H1 (cell line): Measurements from ENCODE around the gene DCLK1. TPM values are rescaled to one million over a fixed set of nuclear protein-coding genes. Genes with fewer than 3 reads are reported as not detected.

ENCODE experiments used
- CTCF ChIA-PET: fragments of 300-600 bp; sonication (Branson Sonifier 250); formaldehyde crosslinking; loops from one replicate; lab custom pipeline; 2021; ENCODE audit not compliant: partially characterized antibody; lab: Charles Lee
- POLR2A ChIA-PET: fragments of 300-600 bp; sonication (Branson Sonifier 250); formaldehyde crosslinking; loops from one replicate; lab custom pipeline; 2021; ENCODE audit warnings: inconsistent platforms; ENCODE audit not compliant: partially characterized antibody; lab: Charles Lee
- DNase-seq, 2 experiments: peaks; one replicate each; pipeline versions ENCODE4 v3.0.0 to v3.0.0-alpha.2; 2010 to 2022; ENCODE audit warnings: low spot score in 2 of 2, low read depth in 1 of 2, mixed read lengths in 1 of 2
- FAIRE-seq: peaks from 2 replicates; lab custom pipeline; 2011; peaks lifted over from hg19 to GRCh38; lab: Jason Lieb, UNC
- H2AFZ ChIP-seq: 2 replicates; pipeline ENCODE4 v1.8.1; 2012; ENCODE audit warnings: low read length, inconsistent platforms
- H2AK5ac ChIP-seq: 2 replicates; pipeline ENCODE4 v1.6.1; 2013; ENCODE audit warnings: low read depth, low read length
- H2BK120ac ChIP-seq: replicated peaks from 2 replicates; pipeline ENCODE3; 2013; ENCODE audit warnings: low read depth, low read length, inconsistent platforms
- H2BK12ac ChIP-seq: 2 replicates; pipeline ENCODE4 v1.6.1; 2013; ENCODE audit warnings: low read depth, low read length
- H2BK15ac ChIP-seq: 2 replicates; pipeline ENCODE4 v1.6.1; 2013; ENCODE audit warnings: low read length
- H2BK20ac ChIP-seq: 2 replicates; pipeline ENCODE4 v1.6.1; 2013; ENCODE audit warnings: low read length
- H2BK5ac ChIP-seq: 2 replicates; pipeline ENCODE4 v1.6.1; 2013; ENCODE audit warnings: low read depth, low read length
- H3K14ac ChIP-seq: 2 replicates; pipeline ENCODE4 v1.6.1; 2013; ENCODE audit warnings: inconsistent platforms; ENCODE audit not compliant: insufficient read length
- H3K18ac ChIP-seq: 2 replicates; pipeline ENCODE4 v1.6.1; 2013; ENCODE audit warnings: low read length; ENCODE audit errors: extremely low read depth
- H3K23ac ChIP-seq: 2 replicates; pipeline ENCODE4 v1.6.1; 2013; ENCODE audit warnings: inconsistent platforms; ENCODE audit not compliant: insufficient read length
- H3K23me2 ChIP-seq: 2 replicates; pipeline ENCODE4 v1.6.1; 2013; ENCODE audit warnings: low read depth, low read length
- H3K27ac ChIP-seq: 2 replicates; pipeline ENCODE4 v1.6.1; 2011; ENCODE audit warnings: low read depth, low read length, inconsistent platforms
- H3K27me3 ChIP-seq, 4 experiments: replicated peaks in 1 of 4; 1 replicate in 1 of 4; 2 replicates in 3 of 4; pipeline versions ENCODE4 v1.6.1 to v1.8.1; 2011 to 2013; ENCODE audit warnings: low read length in 3 of 4, mild to moderate bottlenecking in 3 of 4, inconsistent platforms in 2 of 4, mixed read lengths in 2 of 4, moderate library complexity in 1 of 4; ENCODE audit not compliant: control insufficient read depth in 3 of 4, insufficient read depth in 3 of 4; ENCODE audit errors: extremely low read depth in 1 of 4
- H3K36me3 ChIP-seq, 4 experiments: 2 replicates each; pipeline versions ENCODE4 v1.6.1 to v1.8.1; 2011 to 2013; ENCODE audit warnings: mild to moderate bottlenecking in 4 of 4, low read length in 3 of 4, moderate library complexity in 2 of 4, control low read depth in 1 of 4, inconsistent platforms in 1 of 4; ENCODE audit not compliant: insufficient read depth in 4 of 4, control insufficient read depth in 2 of 4
- H3K4ac ChIP-seq: replicated peaks from 2 replicates; pipeline ENCODE3; 2013; ENCODE audit warnings: low read length, low read depth, mixed read lengths, inconsistent platforms; ENCODE audit not compliant: insufficient read length
- H3K4me1 ChIP-seq, 4 experiments: replicated peaks in 1 of 4; 1 replicate in 1 of 4; 2 replicates in 3 of 4; pipeline versions ENCODE4 v1.6.1 to v1.8.1; 2011 to 2013; ENCODE audit warnings: low read length in 3 of 4, inconsistent platforms in 2 of 4, mixed read lengths in 1 of 4; ENCODE audit not compliant: insufficient read depth in 4 of 4, control insufficient read depth in 3 of 4
- H3K4me2 ChIP-seq, 2 experiments: 2 replicates each; pipeline versions ENCODE4 v1.6.1 to v1.8.1; 2011 to 2013; ENCODE audit warnings: low read depth in 2 of 2, low read length in 2 of 2, control low read depth in 1 of 2, inconsistent platforms in 1 of 2, mild to moderate bottlenecking in 1 of 2; ENCODE audit not compliant: insufficient read depth in 1 of 2
- H3K4me3 ChIP-seq, 4 experiments: fragments of 200-600, 300-600 bp in 1 of 4; sonication (generic), shearing (Covaris generic), sonication (Bioruptor Twin) in 1 of 4; 2 replicates each; pipeline versions ENCODE4 v1.5.1 to v1.8.1; 2011 to 2016; ENCODE audit warnings: low read length in 4 of 4, low read depth in 3 of 4, control low read depth in 2 of 4, inconsistent platforms in 2 of 4, mild to moderate bottlenecking in 2 of 4, mixed read lengths in 1 of 4, moderate library complexity in 1 of 4; ENCODE audit not compliant: insufficient read depth in 2 of 4; ENCODE audit errors: extremely low read depth in 1 of 4
- H3K56ac ChIP-seq: replicated peaks from 2 replicates; pipeline ENCODE3; 2013; ENCODE audit warnings: low read depth, mild to moderate bottlenecking, mixed read lengths, low read length, inconsistent platforms; ENCODE audit not compliant: insufficient read length
- H3K79me1 ChIP-seq: 2 replicates; pipeline ENCODE4 v1.6.1; 2013; ENCODE audit warnings: low read depth, low read length, control low read depth
- H3K79me2 ChIP-seq, 2 experiments: 2 replicates each; pipeline versions ENCODE4 v1.6.1 to v1.8.1; 2012 to 2013; ENCODE audit warnings: low read length in 2 of 2, mild to moderate bottlenecking in 2 of 2, inconsistent platforms in 1 of 2; ENCODE audit not compliant: insufficient read depth in 2 of 2, control insufficient read depth in 1 of 2
- H3K9ac ChIP-seq, 4 experiments: replicated peaks in 1 of 4; 1 replicate in 1 of 4; 2 replicates in 3 of 4; pipeline versions ENCODE4 v1.6.1 to v1.8.1; 2011 to 2013; ENCODE audit warnings: low read depth in 3 of 4, low read length in 3 of 4, control low read depth in 2 of 4, mild to moderate bottlenecking in 2 of 4, moderate library complexity in 2 of 4, inconsistent platforms in 1 of 4; ENCODE audit errors: extremely low read depth in 1 of 4
- H3K9me3 ChIP-seq, 2 experiments: 2 replicates each; pipeline versions ENCODE4 v1.6.1 to v1.8.1; 2012 to 2013; ENCODE audit warnings: mild to moderate bottlenecking in 2 of 2, moderate library complexity in 2 of 2, control low read depth in 1 of 2, inconsistent platforms in 1 of 2, low read depth in 1 of 2, low read length in 1 of 2, mixed read lengths in 1 of 2; ENCODE audit not compliant: insufficient read depth in 2 of 2
- H4K20me1 ChIP-seq, 2 experiments: replicated peaks in 1 of 2; 2 replicates each; pipeline versions ENCODE3 to v1.8.1; 2011 to 2013; ENCODE audit warnings: inconsistent platforms in 2 of 2, low read length in 2 of 2, mild to moderate bottlenecking in 1 of 2; ENCODE audit not compliant: insufficient read depth in 2 of 2, control insufficient read depth in 1 of 2
- H4K5ac ChIP-seq: 2 replicates; pipeline ENCODE4 v1.6.1; 2013; ENCODE audit warnings: low read length, low read depth, mixed read lengths, inconsistent platforms; ENCODE audit not compliant: insufficient read length
- H4K8ac ChIP-seq: 2 replicates; pipeline ENCODE4 v1.8.0; 2013; ENCODE audit warnings: mild to moderate bottlenecking, moderate library complexity, low read length, inconsistent platforms; ENCODE audit not compliant: insufficient read depth; ENCODE audit errors: extremely low read depth
- H4K91ac ChIP-seq: replicated peaks from 2 replicates; pipeline ENCODE3; 2013; ENCODE audit warnings: low read length, mixed read lengths, inconsistent platforms; ENCODE audit not compliant: insufficient read length
- BACH1 ChIP-seq: IDR thresholded peaks from 2 replicates; pipeline ENCODE4 v1.6.1; 2012; ENCODE audit warnings: low read length, improper control_type of control experiment
- CBX5 ChIP-seq: fragments of 300-800, 300-1000 bp; sonication (generic); IDR thresholded peaks from 2 replicates; pipeline ENCODE4 v1.7.1; 2016; ENCODE audit warnings: antibody characterized with exemption, low read length, low read depth
- EGR1 ChIP-seq: IDR thresholded peaks from 2 replicates; pipeline ENCODE4 v1.6.1; 2011; ENCODE audit warnings: low read depth, low read length, borderline replicate concordance
- FOSL1 ChIP-seq: IDR thresholded peaks from 2 replicates; pipeline ENCODE4 v1.6.1; 2011; ENCODE audit warnings: mild to moderate bottlenecking, low read depth, low read length, moderate library complexity; ENCODE audit not compliant: insufficient read depth
- JUN ChIP-seq: IDR thresholded peaks from 2 replicates; pipeline ENCODE4 v1.6.1; 2011; ENCODE audit warnings: low read depth, mild to moderate bottlenecking, improper control_type of control experiment, low read length
- KDM1A ChIP-seq: fragments of 200-600, 300-600 bp; sonication (generic); IDR thresholded peaks from 2 replicates; pipeline ENCODE4 v1.7.1; 2016; ENCODE audit warnings: mild to moderate bottlenecking, low read length, borderline replicate concordance
- POU5F1 ChIP-seq: IDR thresholded peaks from 2 replicates; pipeline ENCODE4 v1.6.1; 2011; ENCODE audit warnings: low read depth, mild to moderate bottlenecking, low read length, moderate library complexity
- RAD21 ChIP-seq, 2 experiments: IDR thresholded peaks in 1 of 2; conservative IDR thresholded peaks in 1 of 2; 2 replicates each; pipeline ENCODE4 v1.6.1; 2011; ENCODE audit warnings: low read depth in 2 of 2, low read length in 2 of 2, improper control_type of control experiment in 1 of 2, inconsistent platforms in 1 of 2, mild to moderate bottlenecking in 1 of 2, moderate library complexity in 1 of 2
- SUZ12 ChIP-seq: fragments of 200-600 bp; sonication (generic); IDR thresholded peaks from 2 replicates; pipeline ENCODE4 v1.6.1; 2012; ENCODE audit warnings: mild to moderate bottlenecking, inconsistent platforms, low read length, moderate library complexity, mixed read lengths
- WGBS, 2 experiments: shearing (Covaris generic) in 1 of 2; methylation state at CpG; one replicate each; pipeline versions ENCODE4 v1.1.6 to v1.1.7; 2013 to 2015; ENCODE audit warnings: low lambda C conversion rate in 2 of 2, mixed read lengths in 2 of 2, inconsistent platforms in 1 of 2, low coverage in 1 of 2, missing lambda C conversion rate in 1 of 2; ENCODE audit not compliant: insufficient replicate concordance in 2 of 2, insufficient coverage in 1 of 2, insufficient read length in 1 of 2; ENCODE audit errors: extremely low coverage in 1 of 2, missing lambda C conversion rate in 1 of 2; 5-methylcytosine and 5-hydroxymethylcytosine counted together
- polyA plus RNA-seq, 7 experiments: library from polyadenylated mRNA; depleted of rRNA in 3 of 7; stranded (reverse) in 5 of 7; unstranded in 2 of 7; fragments of >200 nt in 5 of 7; fragments of 200-250 nt in 2 of 7; gene quantifications; 1 replicate in 5 of 7; 2 replicates in 1 of 7; 4 replicates in 1 of 7; pipeline versions ENCODE4 v1.2.1 to v1.2.3, GENCODE V29; 2011 to 2013; ENCODE audit warnings: missing spikeins in 2 of 7, mixed read lengths in 2 of 7
- total RNA-seq: library from RNA; stranded (reverse); fragmentation: NEBNext Ultra II Directional; extraction: Animal tissue kit (Norgen Biotek cat#: 25700); gene quantifications from 2 replicates; pipeline ENCODE4 v1.2.1, GENCODE V29; 2021
- TF ChIP-seq, protein P1 (sequence below): IDR thresholded peaks from 2 replicates; pipeline ENCODE4 v1.6.1; 2011; ENCODE audit warnings: low read length, improper control_type of control experiment
- TF ChIP-seq, protein P2 (sequence below): IDR thresholded peaks from 2 replicates; pipeline ENCODE4 v1.6.1; 2012; ENCODE audit warnings: low read length, inconsistent platforms

Gene DCLK1
- total and polyA plus RNA-seq, 2 of the 8 experiments (the other 6 are each of a cell fraction or from before 2014, with no cell fraction given), result 22.8 to 41.0 TPM

DNA sequence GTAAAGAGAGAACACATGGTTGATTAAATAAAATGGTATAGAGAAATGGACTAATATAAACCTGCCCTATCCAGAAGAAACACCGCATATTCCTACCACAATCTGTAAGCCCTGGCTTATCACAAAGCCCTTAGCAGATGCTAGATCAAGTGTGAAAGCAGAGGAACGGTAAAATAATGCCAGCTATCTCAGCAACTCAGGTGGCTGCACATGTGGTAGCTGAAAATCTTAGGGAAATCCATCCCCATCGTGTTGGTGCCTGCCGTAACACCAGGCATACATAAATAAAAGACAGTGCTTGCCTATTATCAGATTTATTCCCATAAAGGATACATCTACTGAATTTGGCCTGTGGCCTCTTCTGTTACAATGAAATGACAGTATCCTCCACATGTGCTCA lies 350.6 kb downstream of the DCLK1 start:
- POLR2A ChIA-PET, result no interaction called here
- Histone ChIP-seq H3K27me3 (no peaks in the 10 kb centered on the region), H2BK5ac (no peak overlapping the region), H3K79me1 (no peaks in the 10 kb centered on the region), H3K79me2 (no peaks in the 10 kb centered on the region), H3K14ac (no peak overlapping the region), H3K9me3 (no peaks in the 10 kb centered on the region), H4K20me1 (no peaks in the 10 kb centered on the region), H3K4me3 (no peak overlapping the region), H2AFZ (no peak overlapping the region), H2BK120ac (no peak overlapping the region), H2BK12ac (no peak overlapping the region), H3K4ac (no peak overlapping the region), H2BK15ac (no peak overlapping the region), H3K4me1 (no peaks in the 10 kb centered on the region), H4K5ac (no peak overlapping the region), H3K4me2 (no peak overlapping the region), H3K56ac (no peak overlapping the region), H4K91ac (no peak overlapping the region), H4K8ac (no peak overlapping the region), H3K18ac (no peak overlapping the region), H3K36me3 (no peaks in the 10 kb centered on the region; a peak in 2 of 8 replicates), H3K27ac (no peak overlapping the region), H3K23ac (no peak overlapping the region), H2BK20ac (no peak overlapping the region), H3K23me2 (no peaks in the 10 kb centered on the region), H2AK5ac (no peak overlapping the region), H3K9ac (no peak overlapping the region)
- WGBS, 2 experiments, result 97% methylated on average over 4 of the region's 4 CpGs; no CpG with 5 or more reads in 1 of the 2 experiments
- FAIRE-seq (no peak), DNase-seq (no peak)
- CTCF ChIA-PET, result interaction anchor here (0.6 to 2.0 kb wide), 3 partner anchors 8 to 87 kb away, joined by 3 to 10 read pairs (median 4); no protein-coding TSS in a partner anchor
- TF ChIP-seq KDM1A (no peak), FOSL1 (no peak), EGR1 (no peak), BACH1 (no peak), POU5F1 (no peak), CBX5 (no peak), RAD21 (IDR thresholded peaks at IDR 0.05 in 1 of 2, conservative IDR thresholded peaks at IDR 0.05 in 1 of 2; ENCODE audit: low read depth in 2 of 2, low read length in 2 of 2) (no peak), SUZ12 (no peak), JUN (no peak)
- TF ChIP-seq, protein P1, sequence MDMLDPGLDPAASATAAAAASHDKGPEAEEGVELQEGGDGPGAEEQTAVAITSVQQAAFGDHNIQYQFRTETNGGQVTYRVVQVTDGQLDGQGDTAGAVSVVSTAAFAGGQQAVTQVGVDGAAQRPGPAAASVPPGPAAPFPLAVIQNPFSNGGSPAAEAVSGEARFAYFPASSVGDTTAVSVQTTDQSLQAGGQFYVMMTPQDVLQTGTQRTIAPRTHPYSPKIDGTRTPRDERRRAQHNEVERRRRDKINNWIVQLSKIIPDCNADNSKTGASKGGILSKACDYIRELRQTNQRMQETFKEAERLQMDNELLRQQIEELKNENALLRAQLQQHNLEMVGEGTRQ, result no peak
- TF ChIP-seq, protein P2, sequence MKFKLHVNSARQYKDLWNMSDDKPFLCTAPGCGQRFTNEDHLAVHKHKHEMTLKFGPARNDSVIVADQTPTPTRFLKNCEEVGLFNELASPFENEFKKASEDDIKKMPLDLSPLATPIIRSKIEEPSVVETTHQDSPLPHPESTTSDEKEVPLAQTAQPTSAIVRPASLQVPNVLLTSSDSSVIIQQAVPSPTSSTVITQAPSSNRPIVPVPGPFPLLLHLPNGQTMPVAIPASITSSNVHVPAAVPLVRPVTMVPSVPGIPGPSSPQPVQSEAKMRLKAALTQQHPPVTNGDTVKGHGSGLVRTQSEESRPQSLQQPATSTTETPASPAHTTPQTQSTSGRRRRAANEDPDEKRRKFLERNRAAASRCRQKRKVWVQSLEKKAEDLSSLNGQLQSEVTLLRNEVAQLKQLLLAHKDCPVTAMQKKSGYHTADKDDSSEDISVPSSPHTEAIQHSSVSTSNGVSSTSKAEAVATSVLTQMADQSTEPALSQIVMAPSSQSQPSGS, result no peak
